ENCODE data around the gene PPP2R1A.

DNA sequence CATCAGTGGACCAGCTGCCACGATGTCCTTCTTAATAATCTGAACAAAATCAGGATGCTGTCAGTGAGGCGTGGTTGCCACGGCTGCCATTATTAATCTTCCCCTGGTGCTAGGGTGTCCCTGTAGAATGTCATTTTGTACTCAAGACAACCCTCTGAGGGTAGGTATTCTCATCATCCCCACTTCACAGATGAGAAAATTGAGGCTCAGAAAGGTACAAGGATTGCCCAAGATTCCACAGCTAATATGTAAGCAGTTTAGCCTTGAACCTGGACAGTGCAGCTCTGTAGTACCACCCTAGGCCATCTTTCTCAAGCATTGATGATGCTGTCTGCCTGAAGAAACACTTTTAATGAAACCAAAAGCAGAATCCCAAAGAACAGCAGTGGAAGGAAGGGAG lies 8.1 kb downstream of the PPP2R1A start:
- TF ChIP-seq, protein P1, sequence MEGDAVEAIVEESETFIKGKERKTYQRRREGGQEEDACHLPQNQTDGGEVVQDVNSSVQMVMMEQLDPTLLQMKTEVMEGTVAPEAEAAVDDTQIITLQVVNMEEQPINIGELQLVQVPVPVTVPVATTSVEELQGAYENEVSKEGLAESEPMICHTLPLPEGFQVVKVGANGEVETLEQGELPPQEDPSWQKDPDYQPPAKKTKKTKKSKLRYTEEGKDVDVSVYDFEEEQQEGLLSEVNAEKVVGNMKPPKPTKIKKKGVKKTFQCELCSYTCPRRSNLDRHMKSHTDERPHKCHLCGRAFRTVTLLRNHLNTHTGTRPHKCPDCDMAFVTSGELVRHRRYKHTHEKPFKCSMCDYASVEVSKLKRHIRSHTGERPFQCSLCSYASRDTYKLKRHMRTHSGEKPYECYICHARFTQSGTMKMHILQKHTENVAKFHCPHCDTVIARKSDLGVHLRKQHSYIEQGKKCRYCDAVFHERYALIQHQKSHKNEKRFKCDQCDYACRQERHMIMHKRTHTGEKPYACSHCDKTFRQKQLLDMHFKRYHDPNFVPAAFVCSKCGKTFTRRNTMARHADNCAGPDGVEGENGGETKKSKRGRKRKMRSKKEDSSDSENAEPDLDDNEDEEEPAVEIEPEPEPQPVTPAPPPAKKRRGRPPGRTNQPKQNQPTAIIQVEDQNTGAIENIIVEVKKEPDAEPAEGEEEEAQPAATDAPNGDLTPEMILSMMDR (IDR thresholded peaks at IDR 0.05; ENCODE audit: low read length) = no peak
- TF ChIP-seq EZH2phosphoT487 (IDR thresholded peaks at IDR 0.05; ENCODE audit: low read length) (no peak), EZH2 (optimal IDR thresholded peaks at IDR 0.05; ENCODE audit: low read depth, low read length) (no peak)
